WERI-Rb-1 (cell line): Measurements from ENCODE around the gene NR5A2.

Experiments used
- DNase-seq: peaks from one replicate; pipeline ENCODE4 v3.0.0-alpha.2; 2020
- H3K27ac ChIP-seq: fragments of 250-450 bp; sonication (Bioruptor Pico); 2 replicates; pipeline ENCODE4 v1.5.1; 2020; ENCODE audit warnings: mild to moderate bottlenecking, moderate library complexity
- H3K27me3 ChIP-seq: fragments of 250-450 bp; sonication (Bioruptor Pico); 2 replicates; pipeline ENCODE4 v1.5.1; 2021; ENCODE audit warnings: mild to moderate bottlenecking, low read depth, moderate library complexity; ENCODE audit not compliant: insufficient read depth, severe bottlenecking
- H3K36me3 ChIP-seq: fragments of 250-450 bp; sonication (Bioruptor Pico); 2 replicates; pipeline ENCODE4 v1.5.1; 2020; ENCODE audit warnings: mild to moderate bottlenecking, moderate library complexity
- H3K4me3 ChIP-seq: 2 replicates; pipeline ENCODE4 v1.5.1; 2011; ENCODE audit warnings: low read depth, mild to moderate bottlenecking, control low read depth, low read length
- H3K9me3 ChIP-seq: fragments of 250-450 bp; sonication (Bioruptor Pico); 2 replicates; pipeline ENCODE4 v1.5.1; 2021; ENCODE audit warnings: mild to moderate bottlenecking, moderate library complexity; ENCODE audit not compliant: severe bottlenecking
- CTCF ChIP-seq: IDR thresholded peaks from 2 replicates; pipeline ENCODE4 v1.5.1; 2011; ENCODE audit warnings: low read depth, mild to moderate bottlenecking, control low read depth, inconsistent platforms, low read length

Gene NR5A2

GRCh38 chr1:200131551-200132125, 104.1 kb downstream of the NR5A2 start:
- Histone ChIP-seq H3K4me3 (no peak overlapping the region), H3K27ac (no peak overlapping the region), H3K36me3 (no peaks in the 10 kb centered on the region), H3K9me3 (no peaks in the 10 kb centered on the region), H3K27me3 (no peaks in the 10 kb centered on the region)
- DNase-seq: no peak
- TF ChIP-seq CTCF: peak; percentile 29; the same call in 1 of the 2 replicates

- TF ChIP-seq CTCF: no peak
These were observed 105.6 kb downstream of the NR5A2 start for GRCh38 chr1:200133123-200133522.

GRCh38 chr1:200134116-200134515, 106.6 kb downstream of the NR5A2 start:
- no peak for TF ChIP-seq CTCF
- H3K27ac ChIP-seq: no peak overlapping the region
- H3K9me3 ChIP-seq: no peaks in the 10 kb centered on the region
- H3K36me3 ChIP-seq: no peaks in the 10 kb centered on the region
- DNase-seq: no peak
- no peaks in the 10 kb centered on the region for H3K27me3 ChIP-seq
- no peak overlapping the region for H3K4me3 ChIP-seq

More at GRCh38 chr1:200133123-200133522, 105.6 kb downstream of the NR5A2 start:
- H3K4me3 ChIP-seq: no peak overlapping the region
- no peaks in the 10 kb centered on the region for H3K9me3 ChIP-seq
- no peaks in the 10 kb centered on the region for H3K36me3 ChIP-seq
- no peak for DNase-seq
- H3K27ac ChIP-seq: no peak overlapping the region
- no peaks in the 10 kb centered on the region for H3K27me3 ChIP-seq

- H3K4me3 ChIP-seq: no peak overlapping the region
- H3K27ac ChIP-seq: no peak overlapping the region
- H3K27me3 ChIP-seq: no peaks in the 10 kb centered on the region
- no peak for DNase-seq
- no peaks in the 10 kb centered on the region for H3K9me3 ChIP-seq
- H3K36me3 ChIP-seq: no peaks in the 10 kb centered on the region
- TF ChIP-seq CTCF: no peak
These were observed 108.9 kb downstream of the NR5A2 start for GRCh38 chr1:200136384-200136783.

GRCh38 chr1:200139661-200140250, 112.2 kb downstream of the NR5A2 start:
- TF ChIP-seq CTCF: peak; percentile 91
- H3K4me3 ChIP-seq: no peak overlapping the region
- H3K9me3 ChIP-seq: no peaks in the 10 kb centered on the region
- H3K27ac ChIP-seq: no peak overlapping the region
- peak; percentile 74 for DNase-seq
- H3K36me3 ChIP-seq: no peaks in the 10 kb centered on the region
- no peaks in the 10 kb centered on the region for H3K27me3 ChIP-seq

GRCh38 chr1:200143347-200143746, 115.8 kb downstream of the NR5A2 start:
- TF ChIP-seq CTCF: no peak
- H3K4me3 ChIP-seq: no peak overlapping the region
- H3K9me3 ChIP-seq: no peaks in the 10 kb centered on the region
- no peaks in the 10 kb centered on the region for H3K36me3 ChIP-seq
- no peaks in the 10 kb centered on the region for H3K27me3 ChIP-seq
- no peak overlapping the region for H3K27ac ChIP-seq
- no peak for DNase-seq
